NOMO-1 treated with DMSO at 0.1 percent for 48 hours (cell line): ENCODE data around the gene RUFY1.
"Not testable (repeated sequence)": the region's sequence is repeated elsewhere in the genome, so short reads cannot be mapped to it uniquely, and the experiment has no call there.

Experiments
- DNase-seq: peaks from one replicate; lab custom pipeline; 2025; ENCODE audit not compliant: unreplicated experiment; lab: John Stamatoyannopoulos, UW

Gene RUFY1

DNA sequence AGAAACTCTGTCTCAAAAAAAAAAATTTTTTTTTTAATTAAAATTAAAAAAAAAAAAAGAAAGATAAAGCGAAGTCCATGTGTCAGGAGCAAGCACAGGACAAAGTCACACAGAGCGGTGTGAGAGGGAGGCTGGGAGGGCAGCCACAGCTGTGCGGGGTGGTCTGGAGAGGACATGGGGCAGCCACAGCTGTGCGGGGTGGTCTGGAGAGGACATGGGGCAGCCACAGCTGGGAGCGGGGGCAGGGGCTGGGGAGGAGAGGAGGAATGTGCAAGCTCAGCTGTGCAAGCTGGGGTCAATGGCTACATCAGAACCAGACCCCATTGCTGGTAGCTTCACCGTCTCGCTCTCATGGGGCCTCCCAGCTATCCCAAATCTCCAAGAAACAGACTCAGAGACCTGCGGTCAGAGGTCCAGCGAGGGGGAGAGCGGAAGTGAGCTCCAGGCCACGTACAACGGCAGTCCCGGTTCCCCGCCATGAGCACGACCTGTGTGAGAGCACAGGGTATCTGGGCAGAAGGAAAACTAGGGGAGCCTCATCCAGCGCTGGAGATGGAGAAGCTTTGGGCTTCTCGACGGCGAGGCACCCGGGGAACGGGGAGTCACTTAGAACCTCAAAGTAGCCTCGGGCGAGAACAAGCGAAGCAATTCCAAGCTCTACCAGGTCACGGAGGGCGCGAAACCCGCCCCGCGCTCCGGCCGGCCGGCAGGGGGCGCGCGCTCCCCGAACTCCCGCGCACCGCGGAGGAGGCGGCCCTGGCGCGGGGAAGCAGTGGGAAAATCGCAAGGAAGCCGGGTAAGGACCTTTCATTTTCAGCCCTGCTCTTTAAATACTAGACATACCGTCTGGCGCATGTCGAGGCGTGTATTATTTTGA lies 107.2 kb downstream of the RUFY1 start:
- DNase-seq: not testable (repeated sequence)

DNA sequence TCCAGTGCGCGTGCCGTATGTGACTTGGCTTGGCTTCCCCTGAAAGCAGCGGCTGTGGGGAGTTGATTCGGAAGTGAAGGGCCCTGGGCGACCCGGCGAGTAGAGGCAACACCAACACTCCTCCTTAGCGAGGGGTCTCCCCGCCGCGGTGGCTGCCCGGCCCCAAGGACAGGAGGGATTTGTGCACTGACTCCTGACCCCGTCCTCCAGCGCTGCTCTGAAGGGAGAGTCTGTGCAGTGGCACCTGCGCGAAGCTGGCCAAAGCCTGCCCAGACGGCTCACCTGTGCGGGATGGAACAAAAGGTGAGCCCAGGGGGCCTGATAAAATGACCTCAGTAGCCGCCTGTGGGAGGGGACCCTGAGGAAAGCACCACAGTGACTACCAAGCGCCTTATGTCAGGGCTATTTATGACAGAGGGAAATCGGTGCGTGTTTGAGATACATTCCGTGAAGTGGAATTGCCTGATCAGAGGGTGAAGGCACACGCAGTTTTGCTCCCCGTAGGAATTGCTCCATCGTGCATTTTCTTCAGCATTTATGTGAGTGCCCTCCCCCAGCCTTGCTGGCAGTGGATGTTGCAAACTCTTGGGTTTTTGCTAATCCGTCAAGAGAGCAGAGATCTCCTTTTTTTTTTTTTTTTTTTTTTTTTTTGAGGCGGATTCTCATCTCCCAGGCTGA lies 108.0 kb downstream of the RUFY1 start:
- DNase-seq: peak; percentile 47
